Omental fat pad (tissue), 4 donors: Measurements from ENCODE around the gene GPR21. TPM values are rescaled to one million over a fixed set of nuclear protein-coding genes. Genes with fewer than 3 reads are reported as not detected.

ENCODE experiments used
- ATAC-seq: fragments of 150-250 bp; one replicate; pipeline ENCODE4 v1.9.1; 2016; ENCODE audit warnings: mild to moderate bottlenecking, moderate library complexity; ENCODE audit not compliant: low FRiP score
- DNase-seq: peaks from one replicate; pipeline ENCODE4 v3.0.0-alpha.2; 2019; ENCODE audit warnings: low spot score
- CTCF ChIP-seq, 3 donors: fragments of 450-650 bp; IDR thresholded peaks; one replicate each; pipeline ENCODE4 v1.5.1; 2016 to 2017; ENCODE audit warnings: antibody characterized with exemption in 3 of 3, mild to moderate bottlenecking in 3 of 3, moderate library complexity in 2 of 3
- total RNA-seq, 4 donors: library from RNA; depleted of rRNA; stranded (reverse); fragments of >200 nt; gene quantifications; one replicate each; pipeline ENCODE4 v1.1.0, GENCODE V29; 2016

GPR21 gene
- total RNA-seq, 4 donors from 2014 or later, result 1.7 to 2.3 TPM; not detected in 2

GRCh38 chr9:122998448-122998847 is 35.0 kb upstream of the GPR21 start:
- ATAC-seq (no peak), DNase-seq (no peak)
- TF ChIP-seq CTCF (IDR thresholded peaks at IDR 0.05), result no peak

GRCh38 chr9:123000371-123001068 is 32.9 kb upstream of the GPR21 start:
- TF ChIP-seq CTCF (IDR thresholded peaks at IDR 0.05), result no peak
- no peak for ATAC-seq
- DNase-seq, result no peak

- no peak for DNase-seq
Measured at GRCh38 chr9:123002754-123003153, 30.7 kb upstream of the GPR21 start.

GRCh38 chr9:123003466-123003865 is 30.0 kb upstream of the GPR21 start:
- DNase-seq, result no peak
- no peak for TF ChIP-seq CTCF (IDR thresholded peaks at IDR 0.05)
- no peak for ATAC-seq

More at GRCh38 chr9:123002754-123003153, 30.7 kb upstream of the GPR21 start:
- ATAC-seq, result no peak
- TF ChIP-seq CTCF (IDR thresholded peaks at IDR 0.05), result no peak

- ATAC-seq, result no peak
- TF ChIP-seq CTCF (IDR thresholded peaks at IDR 0.05), result no peak
Measured at GRCh38 chr9:123005964-123006363, 27.5 kb upstream of the GPR21 start.

GRCh38 chr9:123007269-123007668 is 26.2 kb upstream of the GPR21 start:
- ATAC-seq (no peak), DNase-seq (no peak)
- no peak for TF ChIP-seq CTCF (IDR thresholded peaks at IDR 0.05)

More at GRCh38 chr9:123005964-123006363, 27.5 kb upstream of the GPR21 start:
- DNase-seq, result no peak

GRCh38 chr9:123008909-123009308 is 24.6 kb upstream of the GPR21 start:
- no peak for ATAC-seq
- no peak for TF ChIP-seq CTCF (IDR thresholded peaks at IDR 0.05)
- no peak for DNase-seq
